ENCODE measurements around the gene STYK1. TPM values are rescaled to one million over a fixed set of nuclear protein-coding genes. Genes with fewer than 3 reads are reported as not detected.

The STYK1 gene
- total RNA-seq, 1 donor from 2014 or later, result 0.15 TPM

DNA sequence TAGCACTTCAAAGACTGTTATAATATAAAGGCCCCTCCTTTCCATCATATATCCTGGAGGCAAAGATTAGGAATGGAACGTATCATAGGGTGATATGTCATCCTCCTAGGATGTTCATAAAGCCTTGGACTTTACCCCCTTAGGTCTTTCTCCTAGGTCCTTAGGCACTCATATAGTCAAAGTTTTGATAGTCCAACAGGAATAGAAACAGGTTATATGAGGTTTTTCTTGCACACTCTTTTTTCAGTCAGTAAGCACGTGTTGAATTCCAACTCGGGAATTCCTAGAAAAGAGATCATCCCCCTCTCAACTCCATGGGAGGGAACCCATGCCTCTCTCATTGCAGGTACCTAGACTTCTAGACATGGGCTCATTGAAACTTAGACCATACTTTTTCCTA lies 40.3 kb downstream of the STYK1 start:
- H4K20me1 ChIP-seq (ENCODE audit: low read depth), result no peaks in the 10 kb centered on the region
- no peaks in the 10 kb centered on the region for H3K79me2 ChIP-seq (ENCODE audit: low read depth)
- H3K9ac ChIP-seq, result no peak overlapping the region
- no peaks in the 10 kb centered on the region for H3F3A ChIP-seq (ENCODE audit: low read depth)
- H3K4me1 ChIP-seq, result no peaks in the 10 kb centered on the region
- no peaks in the 10 kb centered on the region for H3K27me3 ChIP-seq
- no peaks in the 10 kb centered on the region for H3K9me3 Mint-ChIP-seq
- no peaks in the 10 kb centered on the region for H3K9me3 ChIP-seq (ENCODE audit: low read depth)
- no peaks in the 10 kb centered on the region for H3K36me3 Mint-ChIP-seq
- H3K4me1 Mint-ChIP-seq, result no peaks in the 10 kb centered on the region
- no peak overlapping the region for H3K4me2 ChIP-seq
- no peak overlapping the region for H3K4me3 Mint-ChIP-seq
- H3K27ac ChIP-seq, result no peak overlapping the region
- H3K27me3 Mint-ChIP-seq (ENCODE audit: insufficient read depth, low read depth), result no peaks in the 10 kb centered on the region
- H2AFZ ChIP-seq (replicated peaks), result no peak overlapping the region
- no peak overlapping the region for H3K4me3 ChIP-seq
- H3K27ac Mint-ChIP-seq, result no peak overlapping the region
- DNase-seq (ENCODE audit: low spot score), result no peak
- TF ChIP-seq, protein P1, sequence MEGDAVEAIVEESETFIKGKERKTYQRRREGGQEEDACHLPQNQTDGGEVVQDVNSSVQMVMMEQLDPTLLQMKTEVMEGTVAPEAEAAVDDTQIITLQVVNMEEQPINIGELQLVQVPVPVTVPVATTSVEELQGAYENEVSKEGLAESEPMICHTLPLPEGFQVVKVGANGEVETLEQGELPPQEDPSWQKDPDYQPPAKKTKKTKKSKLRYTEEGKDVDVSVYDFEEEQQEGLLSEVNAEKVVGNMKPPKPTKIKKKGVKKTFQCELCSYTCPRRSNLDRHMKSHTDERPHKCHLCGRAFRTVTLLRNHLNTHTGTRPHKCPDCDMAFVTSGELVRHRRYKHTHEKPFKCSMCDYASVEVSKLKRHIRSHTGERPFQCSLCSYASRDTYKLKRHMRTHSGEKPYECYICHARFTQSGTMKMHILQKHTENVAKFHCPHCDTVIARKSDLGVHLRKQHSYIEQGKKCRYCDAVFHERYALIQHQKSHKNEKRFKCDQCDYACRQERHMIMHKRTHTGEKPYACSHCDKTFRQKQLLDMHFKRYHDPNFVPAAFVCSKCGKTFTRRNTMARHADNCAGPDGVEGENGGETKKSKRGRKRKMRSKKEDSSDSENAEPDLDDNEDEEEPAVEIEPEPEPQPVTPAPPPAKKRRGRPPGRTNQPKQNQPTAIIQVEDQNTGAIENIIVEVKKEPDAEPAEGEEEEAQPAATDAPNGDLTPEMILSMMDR (IDR thresholded peaks at IDR 0.05), result no peak
- TF ChIP-seq EZH2phosphoT487 (IDR thresholded peaks at IDR 0.05) (no peak), EZH2 (IDR thresholded peaks at IDR 0.05) (no peak)
- H3K36me3 ChIP-seq, result no peaks in the 10 kb centered on the region

DNA sequence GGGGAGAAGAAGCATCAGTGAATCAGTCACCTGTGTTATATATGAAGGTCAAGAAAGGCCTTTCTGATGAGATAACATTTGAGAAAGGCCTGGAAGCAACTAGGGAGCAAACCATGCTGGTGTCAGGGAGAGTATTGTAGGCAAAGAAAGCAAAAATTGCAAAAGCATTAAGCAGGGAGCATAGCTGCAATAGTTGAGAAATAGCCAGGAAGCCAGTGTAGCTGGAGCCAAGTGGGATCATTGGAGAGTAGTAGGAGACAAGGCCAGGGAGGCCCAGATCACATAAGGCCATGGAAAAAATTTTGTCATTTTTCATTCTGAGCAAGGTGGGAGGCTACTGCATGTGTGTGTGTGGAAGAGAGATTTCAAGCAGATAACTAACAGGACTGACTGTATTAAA lies 41.6 kb downstream of the STYK1 start:
- no peak overlapping the region for H3K27ac Mint-ChIP-seq
- Histone ChIP-seq H3K79me2 (ENCODE audit: low read depth) (no peaks in the 10 kb centered on the region), H3F3A (ENCODE audit: low read depth) (no peaks in the 10 kb centered on the region), H3K9ac (no peak overlapping the region), H4K20me1 (ENCODE audit: low read depth) (no peaks in the 10 kb centered on the region), H3K4me1 (no peaks in the 10 kb centered on the region), H3K9me3 (ENCODE audit: low read depth) (no peaks in the 10 kb centered on the region), H3K27ac (no peak overlapping the region), H3K27me3 (no peaks in the 10 kb centered on the region), H3K36me3 (no peaks in the 10 kb centered on the region), H3K4me3 (no peak overlapping the region), H3K4me2 (no peak overlapping the region), H2AFZ (replicated peaks) (no peak overlapping the region)
- no peaks in the 10 kb centered on the region for H3K36me3 Mint-ChIP-seq
- H3K9me3 Mint-ChIP-seq, result no peaks in the 10 kb centered on the region
- no peak overlapping the region for H3K4me3 Mint-ChIP-seq
- DNase-seq (ENCODE audit: low spot score), result no peak
- H3K4me1 Mint-ChIP-seq, result no peaks in the 10 kb centered on the region
- TF ChIP-seq EZH2 (IDR thresholded peaks at IDR 0.05) (no peak), EZH2phosphoT487 (IDR thresholded peaks at IDR 0.05) (no peak)
- TF ChIP-seq, protein P1 (IDR thresholded peaks at IDR 0.05), result no peak
- no peaks in the 10 kb centered on the region for H3K27me3 Mint-ChIP-seq (ENCODE audit: insufficient read depth, low read depth)

DNA sequence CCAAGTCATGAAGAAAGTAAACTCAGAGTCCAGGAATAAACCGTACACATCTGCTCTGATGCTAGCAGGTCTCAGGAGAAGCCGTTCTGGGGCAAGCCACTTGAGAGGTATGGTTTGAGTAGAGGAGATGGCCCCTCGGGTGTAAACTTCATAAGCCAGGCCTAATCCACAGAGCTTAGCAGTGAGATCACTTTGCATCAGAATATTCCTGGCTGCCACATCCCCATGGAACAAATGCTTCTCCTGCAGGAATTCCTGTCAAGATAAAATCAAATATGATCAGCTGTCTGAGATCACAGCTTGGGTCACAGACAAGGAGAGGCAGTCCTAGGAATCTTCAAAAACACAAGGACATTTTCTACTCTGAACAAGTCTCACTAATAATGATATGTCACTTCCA lies 49.2 kb downstream of the STYK1 start:
- Mint-ChIP-seq H3K4me3 (no peak overlapping the region), H3K27ac (no peak overlapping the region)
- TF ChIP-seq EZH2 (IDR thresholded peaks at IDR 0.05), result no peak
- TF ChIP-seq, protein P1 (IDR thresholded peaks at IDR 0.05), result no peak
- no peak for TF ChIP-seq EZH2phosphoT487 (IDR thresholded peaks at IDR 0.05)

More for the DNA sequence above, 49.2 kb downstream of the STYK1 start:
- H3K4me2 ChIP-seq, result no peak overlapping the region
- Mint-ChIP-seq H3K36me3 (no peaks in the 10 kb centered on the region), H3K4me1 (no peaks in the 10 kb centered on the region), H3K27me3 (ENCODE audit: insufficient read depth, low read depth) (no peaks in the 10 kb centered on the region), H3K9me3 (no peaks in the 10 kb centered on the region)
- no peak overlapping the region for H2AFZ ChIP-seq (replicated peaks)
- no peaks in the 10 kb centered on the region for H3K4me1 ChIP-seq
- H3K27me3 ChIP-seq, result no peaks in the 10 kb centered on the region
- H3F3A ChIP-seq (ENCODE audit: low read depth), result no peaks in the 10 kb centered on the region
- no peaks in the 10 kb centered on the region for H3K9me3 ChIP-seq (ENCODE audit: low read depth)
- H3K9ac ChIP-seq, result no peak overlapping the region
- no peaks in the 10 kb centered on the region for H3K36me3 ChIP-seq
- no peak overlapping the region for H3K27ac ChIP-seq
- DNase-seq (ENCODE audit: low spot score), result no peak
- no peak overlapping the region for H3K4me3 ChIP-seq
- H3K79me2 ChIP-seq (ENCODE audit: low read depth), result no peaks in the 10 kb centered on the region
- no peaks in the 10 kb centered on the region for H4K20me1 ChIP-seq (ENCODE audit: low read depth)
